NCI-H748 treated with DMSO at 0.1 percent for 48 hours (cell line): ENCODE measurements around the gene GRHPR.

Experiments used
- DNase-seq: peaks from one replicate; lab custom pipeline; 2025; lab: John Stamatoyannopoulos, UW

The GRHPR gene

GRCh38 chr9:37480759-37481158 is 58.3 kb downstream of the GRHPR start:
- no peak for DNase-seq

GRCh38 chr9:37485389-37486255 is 63.1 kb downstream of the GRHPR start, which contains the start of gene POLR1E:
POLR1E (plus strand) TSS chr9:37485948; CDS start chr9:37486048, 100 bp downstream.
- DNase-seq: peak; percentile 93

- no peak for DNase-seq
Observed at GRCh38 chr9:37486256-37486615, 63.7 kb downstream of the GRHPR start.
